Right kidney (tissue), 1 donor: ENCODE data around the gene GMDS.
A peak's percentile ranks its signal among the peaks of the same experiment; 100 is the strongest.

Source experiments
- DNase-seq: peaks from one replicate; pipeline ENCODE4 v3.0.0-alpha.2; 2016

GMDS gene

GRCh38 chr6:1612974-1613306 is 632.5 kb downstream of the GMDS start:
- DNase-seq = peak; percentile 42

- no peak for DNase-seq
These were observed 633.0 kb downstream of the GMDS start for GRCh38 chr6:1612299-1612973.

GRCh38 chr6:1611572-1612298 is 633.7 kb downstream of the GMDS start:
- peak; percentile 79 for DNase-seq

GRCh38 chr6:1611322-1611571 is 634.2 kb downstream of the GMDS start:
- DNase-seq = no peak

GRCh38 chr6:1610497-1611321 is 634.7 kb downstream of the GMDS start:
- DNase-seq = peak; percentile 84

GRCh38 chr6:1609648-1610496 is 635.5 kb downstream of the GMDS start, which contains the start of gene FOXC1:
Gene FOXC1, plus strand, starts transcription at chr6:1609915. Its CDS starts 531 bp downstream, at chr6:1610446.
- DNase-seq = peak; percentile 92

GRCh38 chr6:1609041-1609647 is 636.3 kb downstream of the GMDS start:
- DNase-seq = peak; percentile 80

- DNase-seq = peak; percentile 80
These were observed 637.0 kb downstream of the GMDS start for GRCh38 chr6:1608222-1609040.

- DNase-seq = no peak
These were observed 637.7 kb downstream of the GMDS start for GRCh38 chr6:1607516-1608221.

- peak; percentile 69 for DNase-seq
These were observed 638.5 kb downstream of the GMDS start for GRCh38 chr6:1606780-1607515.

- DNase-seq = peak; percentile 69
These were observed 639.3 kb downstream of the GMDS start for GRCh38 chr6:1605893-1606779.

GRCh38 chr6:1605004-1605892 is 640.2 kb downstream of the GMDS start:
- peak; percentile 87 for DNase-seq

GRCh38 chr6:1604158-1605003 is 641.0 kb downstream of the GMDS start:
- DNase-seq = peak; percentile 96

- DNase-seq = no peak
These were observed 641.7 kb downstream of the GMDS start for GRCh38 chr6:1603708-1604107.

- no peak for DNase-seq
These were observed 643.2 kb downstream of the GMDS start for GRCh38 chr6:1602049-1602713.
